GM06990 (cell line): ENCODE results near the gene HEPACAM.

ENCODE experiments used
- DNase-seq: peaks from one replicate; pipeline ENCODE4 v3.0.0-alpha.2; 2011; ENCODE audit not compliant: insufficient read length; ENCODE audit errors: extremely low read depth
- H3K27me3 ChIP-seq: replicated peaks from 2 replicates; pipeline ENCODE4 v1.6.0; 2011; ENCODE audit warnings: low read length; ENCODE audit not compliant: control insufficient read depth, insufficient read depth
- H3K36me3 ChIP-seq: 2 replicates; pipeline ENCODE4 v1.5.1; 2011; ENCODE audit warnings: low read length; ENCODE audit not compliant: control insufficient read depth, insufficient read depth
- H3K4me3 ChIP-seq: replicated peaks from 2 replicates; pipeline ENCODE4 v1.5.1; 2011; ENCODE audit warnings: low read depth, mild to moderate bottlenecking, control low read depth, low read length
- TF ChIP-seq, protein P1 (sequence below): IDR thresholded peaks from 2 replicates; pipeline ENCODE4 v1.5.1; 2011; ENCODE audit warnings: low read length, control low read depth, mild to moderate bottlenecking, inconsistent platforms; ENCODE audit not compliant: insufficient read depth, poor library complexity, severe bottlenecking

The HEPACAM gene

DNA sequence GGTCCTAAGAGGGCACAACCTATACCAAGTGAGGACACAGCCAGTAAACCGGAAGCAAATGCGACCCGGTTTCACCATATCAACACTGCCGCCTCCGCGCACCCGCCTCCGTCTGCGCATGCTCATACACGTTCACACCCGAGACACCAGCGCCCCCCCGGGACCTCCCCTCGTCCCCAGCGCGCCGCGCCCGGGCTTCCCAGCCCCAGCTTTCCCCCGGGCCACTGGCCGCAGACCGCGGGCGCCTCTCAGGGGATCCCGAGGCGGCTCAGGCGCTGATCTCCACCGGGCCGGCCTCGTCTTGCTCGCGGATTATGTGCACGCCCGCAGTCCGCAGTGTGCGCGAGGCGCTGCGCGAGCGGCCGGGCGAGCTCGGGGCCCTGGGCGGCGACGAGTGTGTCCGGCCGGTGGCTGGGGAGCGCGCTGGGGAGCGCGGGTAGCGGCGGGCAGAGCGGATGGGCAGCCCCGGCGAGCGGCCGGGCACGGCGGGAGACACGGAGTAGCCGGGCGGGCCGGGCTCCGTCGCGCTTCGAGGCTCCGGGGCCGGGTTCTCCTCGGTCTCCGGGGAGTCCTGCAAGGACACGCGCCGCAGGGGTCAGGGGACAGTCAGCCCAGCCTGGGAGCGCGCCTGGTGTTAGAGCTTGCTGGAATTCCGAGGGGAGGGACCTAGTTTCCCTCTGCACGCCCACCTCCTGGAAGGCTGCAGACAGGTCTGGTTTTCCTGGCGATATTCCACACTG is 14.8 kb downstream of the HEPACAM start:
- Histone ChIP-seq H3K36me3 (no peaks in the 10 kb centered on the region), H3K4me3 (no peak overlapping the region), H3K27me3 (no peaks in the 10 kb centered on the region; the same call in none of the 2 replicates)
- peak; percentile 22 for DNase-seq
- TF ChIP-seq, protein P1, sequence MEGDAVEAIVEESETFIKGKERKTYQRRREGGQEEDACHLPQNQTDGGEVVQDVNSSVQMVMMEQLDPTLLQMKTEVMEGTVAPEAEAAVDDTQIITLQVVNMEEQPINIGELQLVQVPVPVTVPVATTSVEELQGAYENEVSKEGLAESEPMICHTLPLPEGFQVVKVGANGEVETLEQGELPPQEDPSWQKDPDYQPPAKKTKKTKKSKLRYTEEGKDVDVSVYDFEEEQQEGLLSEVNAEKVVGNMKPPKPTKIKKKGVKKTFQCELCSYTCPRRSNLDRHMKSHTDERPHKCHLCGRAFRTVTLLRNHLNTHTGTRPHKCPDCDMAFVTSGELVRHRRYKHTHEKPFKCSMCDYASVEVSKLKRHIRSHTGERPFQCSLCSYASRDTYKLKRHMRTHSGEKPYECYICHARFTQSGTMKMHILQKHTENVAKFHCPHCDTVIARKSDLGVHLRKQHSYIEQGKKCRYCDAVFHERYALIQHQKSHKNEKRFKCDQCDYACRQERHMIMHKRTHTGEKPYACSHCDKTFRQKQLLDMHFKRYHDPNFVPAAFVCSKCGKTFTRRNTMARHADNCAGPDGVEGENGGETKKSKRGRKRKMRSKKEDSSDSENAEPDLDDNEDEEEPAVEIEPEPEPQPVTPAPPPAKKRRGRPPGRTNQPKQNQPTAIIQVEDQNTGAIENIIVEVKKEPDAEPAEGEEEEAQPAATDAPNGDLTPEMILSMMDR, result no peak

DNA sequence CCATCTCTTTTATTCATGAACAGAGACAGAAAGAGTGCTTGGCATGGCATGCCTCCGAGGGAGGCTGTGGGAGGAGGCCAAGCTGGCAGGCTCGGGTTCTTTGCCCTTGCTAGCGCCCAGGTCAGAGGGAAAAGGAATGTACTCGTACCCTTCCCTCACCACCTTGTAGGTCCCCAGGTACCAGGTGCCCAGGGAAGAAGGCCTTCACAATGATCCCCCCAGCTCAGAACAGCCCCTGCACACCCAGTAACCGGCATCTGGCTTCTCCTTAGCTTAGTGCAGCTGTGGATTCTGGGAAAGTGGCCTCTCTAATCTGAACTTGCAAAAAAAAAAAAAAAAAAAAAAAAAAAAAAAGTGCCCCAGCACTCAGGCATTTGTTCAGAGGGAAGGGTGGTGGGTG is 15.5 kb downstream of the HEPACAM start:
- no peaks in the 10 kb centered on the region for H3K36me3 ChIP-seq
- TF ChIP-seq, protein P1, result no peak
- no peak for DNase-seq
- no peak overlapping the region for H3K4me3 ChIP-seq
- no peaks in the 10 kb centered on the region; the same call in none of the 2 replicates for H3K27me3 ChIP-seq

DNA sequence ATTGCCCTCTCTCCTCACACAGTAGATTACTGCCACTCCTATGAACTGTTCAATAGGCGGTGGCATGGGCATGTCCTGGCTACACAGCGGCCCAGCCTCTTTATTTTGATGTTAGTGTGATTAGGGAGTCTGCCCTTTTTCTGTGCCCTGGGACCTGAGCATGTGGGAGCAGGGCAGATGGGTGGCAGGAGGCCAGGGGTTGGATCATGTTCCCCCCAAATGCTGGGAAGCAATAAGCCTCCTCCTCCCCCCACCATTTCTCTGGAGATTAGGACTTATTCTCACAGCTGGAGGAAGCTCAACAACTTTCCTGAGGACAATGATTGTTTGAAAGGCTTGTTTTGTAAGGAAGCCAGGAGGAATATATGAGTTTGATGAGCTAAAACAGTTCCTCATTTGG is 15.9 kb downstream of the HEPACAM start:
- DNase-seq, result no peak
- no peak overlapping the region for H3K4me3 ChIP-seq
- no peaks in the 10 kb centered on the region; the same call in none of the 2 replicates for H3K27me3 ChIP-seq
- TF ChIP-seq, protein P1, result no peak
- no peaks in the 10 kb centered on the region for H3K36me3 ChIP-seq

DNA sequence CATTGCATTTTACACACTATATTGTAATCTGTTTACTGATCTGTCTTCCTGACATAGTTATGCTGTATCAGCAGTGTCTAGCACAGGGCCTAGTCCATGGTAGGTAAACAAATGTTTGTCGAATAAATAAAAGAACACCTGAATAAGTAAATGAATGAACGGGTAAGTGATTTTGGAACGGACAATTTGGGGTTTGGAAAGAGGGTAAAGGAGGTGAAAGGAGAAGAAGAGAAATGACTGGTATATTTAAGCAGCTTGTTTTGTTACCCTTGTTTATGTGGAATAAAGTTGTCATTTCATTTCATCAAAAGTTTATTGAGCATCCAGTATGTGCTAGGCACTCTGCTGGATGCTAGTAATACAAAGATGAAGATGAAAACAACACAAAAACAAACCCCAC is 16.9 kb downstream of the HEPACAM start, which contains the start of gene HEPN1:
TSS of gene HEPN1 (plus strand) at position 301 of the 400 bp plus-strand sequence.
- DNase-seq, result no peak

DNA sequence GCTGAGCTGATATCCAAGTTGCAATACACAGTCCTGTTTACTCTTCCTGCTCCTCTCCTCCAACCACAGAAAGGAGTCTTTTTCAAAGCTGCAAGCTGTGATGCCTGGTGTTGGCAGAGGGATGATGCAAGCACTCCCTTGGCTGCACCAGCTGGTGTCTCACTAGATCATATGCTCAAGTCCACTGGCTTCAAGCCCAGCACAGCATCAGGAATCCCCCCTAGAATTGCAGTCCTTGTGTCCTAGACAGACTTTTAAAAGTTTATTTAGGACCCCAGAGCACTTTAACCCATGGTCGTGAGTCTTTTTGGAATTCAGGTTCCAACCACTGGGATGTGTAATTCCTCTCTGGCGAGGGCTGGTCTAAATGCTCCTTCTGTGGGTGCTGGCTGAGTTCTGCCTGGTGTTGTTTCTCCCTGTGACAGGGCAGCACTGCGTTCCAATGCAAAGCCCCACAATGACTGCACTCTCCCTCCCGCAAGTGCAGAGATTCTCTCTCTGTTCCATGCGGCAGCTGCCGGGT is 18.7 kb downstream of the HEPACAM start:
- Histone ChIP-seq H3K27me3 (no peaks in the 10 kb centered on the region; the same call in 1 of the 2 replicates), H3K36me3 (no peaks in the 10 kb centered on the region), H3K4me3 (no peak overlapping the region)
- TF ChIP-seq, protein P1, result no peak
- no peak for DNase-seq

More for the DNA sequence above, 16.9 kb downstream of the HEPACAM start, which contains the start of gene HEPN1:
- Histone ChIP-seq H3K4me3 (no peak within 1 kb of the TSS), H3K36me3 (no peaks in the 10 kb centered on the region), H3K27me3 (no peaks in the 10 kb centered on the region; the same call in none of the 2 replicates)
- TF ChIP-seq, protein P1, result no peak
